ENCODE results near the gene NCF2.

DNA sequence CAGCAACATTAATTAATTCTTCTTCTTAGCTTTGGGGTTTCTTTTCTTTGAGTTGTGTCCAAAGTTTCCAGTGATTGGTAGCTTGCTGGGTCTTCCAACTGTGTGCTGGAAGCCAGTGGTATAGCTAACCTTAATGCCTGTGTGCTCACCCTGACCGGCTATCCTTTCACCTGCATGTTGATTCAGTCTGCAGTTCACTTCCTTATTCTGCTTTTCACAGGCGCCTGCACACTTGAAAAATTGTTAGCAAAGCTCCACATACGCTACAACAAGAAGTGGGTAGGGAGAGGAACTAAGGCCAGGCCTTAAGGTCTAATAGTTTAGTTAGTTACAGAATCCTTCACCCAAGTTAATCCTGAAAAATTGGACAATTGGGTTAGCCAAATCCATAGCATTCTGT, 35.7 kb downstream of the NCF2 start:
- no peak for TF ChIP-seq POLR2A (IDR thresholded peaks at IDR 0.05)
- no peak for TF ChIP-seq CTCF (IDR thresholded peaks at IDR 0.05 in 4 of 5, conservative IDR thresholded peaks at IDR 0.05 in 1 of 5)
